KOPT-K1 (cell line): ENCODE measurements around the gene PCDHA5.

Experiments used
- H3K27ac ChIP-seq: fragments of 200-600 bp; sonication (generic); 2 replicates; pipeline ENCODE4 v1.5.1; 2016; ENCODE audit warnings: antibody characterized with exemption, mild to moderate bottlenecking, low read depth, low read length; ENCODE audit not compliant: poor library complexity, severe bottlenecking
- H3K36me3 ChIP-seq: fragments of 200-600 bp; sonication (generic); 2 replicates; pipeline ENCODE4 v1.5.1; 2017; ENCODE audit warnings: antibody characterized with exemption, mild to moderate bottlenecking, low read length, moderate library complexity; ENCODE audit not compliant: insufficient read depth
- H3K9me3 ChIP-seq: fragments of 200-600 bp; sonication (generic); 2 replicates; pipeline ENCODE4 v1.5.1; 2017; ENCODE audit warnings: antibody characterized with exemption, low read length, mild to moderate bottlenecking; ENCODE audit not compliant: insufficient read depth, poor library complexity, severe bottlenecking

PCDHA5 gene

GRCh38 chr5:140870221-140871201 is 49.1 kb downstream of the PCDHA5 start:
- Histone ChIP-seq H3K27ac (no peak overlapping the region), H3K9me3 (no peaks in the 10 kb centered on the region), H3K36me3 (no peaks in the 10 kb centered on the region)
